ENCODE results near the gene MRTFA.

Gene MRTFA

GRCh38 chr22:40671369-40671768 is 34.9 kb upstream of the MRTFA start:
- no peak for TF ChIP-seq CTCF (IDR thresholded peaks at IDR 0.05; ENCODE audit: extremely low read depth, insufficient read depth, missing control alignments)
- DNase-seq (ENCODE audit: low spot score), result no peak
- in situ Hi-C loops (cut with MboI; ENCODE audit: low pct_unique_long_range_greater_than_20kb, low sequenced_read_pairs, unreplicated experiment), result no loop called here

- in situ Hi-C loops (cut with MboI; ENCODE audit: low pct_unique_long_range_greater_than_20kb, low sequenced_read_pairs, unreplicated experiment), result no loop called here
- no peak for DNase-seq (ENCODE audit: low spot score)
- TF ChIP-seq CTCF (IDR thresholded peaks at IDR 0.05; ENCODE audit: extremely low read depth, insufficient read depth, missing control alignments), result no peak
Observed at GRCh38 chr22:40670058-40670457, 33.5 kb upstream of the MRTFA start.

GRCh38 chr22:40668611-40669411 is 32.3 kb upstream of the MRTFA start:
- in situ Hi-C loops (cut with MboI; ENCODE audit: low pct_unique_long_range_greater_than_20kb, low sequenced_read_pairs, unreplicated experiment), result no loop called here
- no peak for DNase-seq (ENCODE audit: low spot score)
- TF ChIP-seq CTCF (IDR thresholded peaks at IDR 0.05; ENCODE audit: extremely low read depth, insufficient read depth, missing control alignments), result no peak

GRCh38 chr22:40666151-40666848 is 29.8 kb upstream of the MRTFA start:
- no peak for DNase-seq (ENCODE audit: low spot score)
- in situ Hi-C loops (cut with MboI; ENCODE audit: low pct_unique_long_range_greater_than_20kb, low sequenced_read_pairs, unreplicated experiment), result no loop called here
- TF ChIP-seq CTCF (IDR thresholded peaks at IDR 0.05; ENCODE audit: extremely low read depth, insufficient read depth, missing control alignments), result no peak

GRCh38 chr22:40665312-40665711 is 28.8 kb upstream of the MRTFA start:
- no peak for TF ChIP-seq CTCF (IDR thresholded peaks at IDR 0.05; ENCODE audit: extremely low read depth, insufficient read depth, missing control alignments)
- DNase-seq (ENCODE audit: low spot score), result no peak
- in situ Hi-C loops (cut with MboI; ENCODE audit: low pct_unique_long_range_greater_than_20kb, low sequenced_read_pairs, unreplicated experiment), result no loop called here

GRCh38 chr22:40661671-40662070 is 25.2 kb upstream of the MRTFA start:
- in situ Hi-C loops (cut with MboI; ENCODE audit: low pct_unique_long_range_greater_than_20kb, low sequenced_read_pairs, unreplicated experiment), result no loop called here
- DNase-seq (ENCODE audit: low spot score), result no peak
- no peak for TF ChIP-seq CTCF (IDR thresholded peaks at IDR 0.05; ENCODE audit: extremely low read depth, insufficient read depth, missing control alignments)
